ENCODE results near the gene RNF220.
A peak's percentile ranks its signal among the peaks of the same experiment; 100 is the strongest.

RNF220 gene

DNA sequence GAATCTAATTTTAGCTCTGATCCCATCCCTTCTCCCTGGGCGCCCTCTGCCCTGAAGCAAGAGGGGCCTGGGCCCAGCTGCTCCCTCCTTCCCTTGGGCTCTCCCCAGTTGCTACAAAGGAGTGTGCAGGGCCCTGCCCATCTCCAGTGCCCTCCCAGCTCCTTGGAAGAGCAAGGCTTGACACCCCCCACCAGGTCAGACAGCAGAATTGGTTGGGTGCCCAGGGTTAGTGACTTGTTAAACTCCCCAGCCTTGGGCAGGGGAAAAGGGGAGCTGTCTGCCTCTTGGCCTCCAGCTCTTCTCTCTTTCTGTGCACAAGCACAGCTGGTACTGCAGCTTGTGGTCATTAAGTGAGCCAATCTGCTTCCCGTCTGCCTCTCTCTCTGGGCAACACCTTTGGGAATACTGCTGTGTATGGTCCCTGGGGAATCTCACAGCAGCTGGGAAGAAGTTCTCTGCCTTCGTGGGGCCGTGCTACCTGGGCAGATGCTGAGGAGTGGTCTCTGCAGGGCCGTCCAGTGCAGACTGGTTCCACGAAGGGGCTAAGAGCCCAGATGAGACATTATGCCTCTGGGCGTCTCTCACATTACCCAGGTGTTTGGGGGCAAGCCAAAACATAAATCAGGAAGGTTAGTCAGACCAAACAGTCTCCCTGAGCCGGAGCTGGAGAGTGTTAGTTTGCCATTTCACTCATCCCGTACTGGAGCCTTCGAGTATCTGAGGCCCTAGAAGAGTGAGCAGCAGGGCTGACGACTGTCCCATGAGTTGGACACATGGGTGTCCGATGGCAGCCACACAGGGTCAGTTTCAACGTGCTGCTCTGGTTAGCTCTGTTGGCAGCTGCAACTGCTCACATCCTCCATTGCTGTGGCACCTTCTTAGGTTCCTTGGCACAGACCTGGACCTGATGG is 231.9 kb downstream of the RNF220 start:
- DNase-seq = no peak
- ATAC-seq = no peak

- no peak for ATAC-seq
- DNase-seq = no peak
These were observed 232.8 kb downstream of the RNF220 start for GRCh38 chr1:44637702-44638411.

GRCh38 chr1:44640200-44640853 is 235.3 kb downstream of the RNF220 start:
- DNase-seq = no peak
- no peak for ATAC-seq

GRCh38 chr1:44641126-44642102 is 236.4 kb downstream of the RNF220 start:
- DNase-seq (no peak), ATAC-seq (no peak)

DNA sequence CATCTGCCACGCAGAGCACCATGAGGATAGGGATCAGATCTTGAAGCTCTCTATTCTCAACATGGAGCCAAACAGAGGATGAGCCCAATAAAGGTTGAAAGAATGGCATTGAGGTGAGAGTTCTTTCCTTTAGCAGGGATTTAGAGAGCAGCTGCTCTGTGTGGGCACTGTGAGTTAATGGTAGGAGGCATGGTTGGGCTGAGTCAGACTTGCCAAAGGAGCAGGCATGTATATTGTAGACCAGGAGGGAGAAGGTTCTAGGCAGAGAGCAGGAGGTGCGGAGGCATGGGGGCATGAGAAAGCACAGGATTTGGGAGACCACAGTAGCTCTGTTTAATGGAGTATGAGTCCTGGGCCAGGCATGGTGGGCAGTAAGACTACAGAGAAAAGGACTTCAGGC is 237.2 kb downstream of the RNF220 start:
- ATAC-seq = no peak

DNA sequence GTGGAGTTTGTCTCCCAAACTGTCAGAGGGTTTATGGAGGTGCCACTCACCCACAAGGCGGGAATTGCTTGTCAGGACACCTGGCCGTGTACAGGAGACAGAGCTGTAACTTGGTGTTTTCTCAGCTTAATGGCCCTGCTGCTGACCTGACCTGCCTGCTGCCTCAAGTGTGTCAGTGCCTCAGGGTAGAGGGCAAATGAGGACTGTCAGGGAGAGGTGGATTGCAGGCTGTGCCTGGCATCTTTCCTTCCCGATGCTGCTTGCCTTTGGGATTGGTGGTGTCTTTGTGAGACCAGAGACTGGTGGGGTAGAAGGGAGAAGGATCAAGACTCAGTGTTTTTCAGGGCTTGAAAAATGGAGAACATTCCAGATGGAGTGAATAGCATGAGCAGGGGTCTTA is 237.9 kb downstream of the RNF220 start:
- ATAC-seq = no peak
- no peak for DNase-seq

More for the DNA sequence above, 237.2 kb downstream of the RNF220 start:
- no peak for DNase-seq

GRCh38 chr1:44643721-44644334 is 238.8 kb downstream of the RNF220 start:
- DNase-seq = no peak

GRCh38 chr1:44644806-44645205 is 239.8 kb downstream of the RNF220 start:
- DNase-seq = no peak
- ATAC-seq = no peak

More at GRCh38 chr1:44643721-44644334, 238.8 kb downstream of the RNF220 start:
- ATAC-seq = no peak

- ATAC-seq (no peak), DNase-seq (no peak)
These were observed 240.6 kb downstream of the RNF220 start for GRCh38 chr1:44645476-44646244.

DNA sequence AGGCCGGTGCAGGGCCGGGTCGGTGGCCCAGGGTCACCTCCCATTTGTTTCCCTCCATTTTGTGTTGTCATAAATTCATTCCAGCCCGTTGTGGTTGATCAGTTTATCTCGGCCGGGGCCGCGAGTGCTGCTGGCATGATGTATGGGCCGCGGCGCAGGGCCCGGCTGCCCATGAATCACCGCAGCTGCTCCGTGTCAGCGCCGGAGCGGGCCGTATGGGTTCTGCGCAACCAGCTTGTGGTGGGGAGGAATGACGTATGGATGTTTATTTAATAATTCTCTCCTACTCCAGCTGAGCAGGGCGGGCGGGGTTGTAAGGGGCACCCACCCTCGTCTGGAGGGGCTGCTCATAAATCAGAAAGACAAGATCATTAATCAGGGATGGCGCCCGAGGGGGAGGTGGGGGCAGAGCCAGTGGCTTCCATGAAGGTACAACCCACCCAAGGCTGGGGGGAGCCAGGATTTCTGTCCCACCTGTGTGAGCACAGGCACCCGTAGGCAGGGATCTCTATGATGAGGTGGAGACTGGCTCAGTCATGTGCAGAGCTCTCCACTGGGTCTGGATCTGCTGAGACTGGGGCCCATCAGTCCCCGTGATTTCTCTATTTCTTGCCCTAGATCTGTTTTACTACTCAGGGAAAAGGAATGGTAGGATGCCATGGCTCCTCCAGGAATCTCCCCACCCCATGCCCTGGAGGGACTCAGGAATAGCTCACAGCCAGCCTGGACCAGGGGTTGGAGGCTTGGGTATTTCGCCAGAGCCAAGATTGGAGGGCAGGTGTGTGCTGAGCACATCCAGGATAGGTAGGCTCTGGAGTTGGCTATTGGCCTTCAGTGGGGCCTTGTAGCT is 241.4 kb downstream of the RNF220 start:
- DNase-seq (no peak), ATAC-seq (no peak)

GRCh38 chr1:44647896-44648295 is 242.8 kb downstream of the RNF220 start:
- no peak for DNase-seq
- no peak for ATAC-seq

DNA sequence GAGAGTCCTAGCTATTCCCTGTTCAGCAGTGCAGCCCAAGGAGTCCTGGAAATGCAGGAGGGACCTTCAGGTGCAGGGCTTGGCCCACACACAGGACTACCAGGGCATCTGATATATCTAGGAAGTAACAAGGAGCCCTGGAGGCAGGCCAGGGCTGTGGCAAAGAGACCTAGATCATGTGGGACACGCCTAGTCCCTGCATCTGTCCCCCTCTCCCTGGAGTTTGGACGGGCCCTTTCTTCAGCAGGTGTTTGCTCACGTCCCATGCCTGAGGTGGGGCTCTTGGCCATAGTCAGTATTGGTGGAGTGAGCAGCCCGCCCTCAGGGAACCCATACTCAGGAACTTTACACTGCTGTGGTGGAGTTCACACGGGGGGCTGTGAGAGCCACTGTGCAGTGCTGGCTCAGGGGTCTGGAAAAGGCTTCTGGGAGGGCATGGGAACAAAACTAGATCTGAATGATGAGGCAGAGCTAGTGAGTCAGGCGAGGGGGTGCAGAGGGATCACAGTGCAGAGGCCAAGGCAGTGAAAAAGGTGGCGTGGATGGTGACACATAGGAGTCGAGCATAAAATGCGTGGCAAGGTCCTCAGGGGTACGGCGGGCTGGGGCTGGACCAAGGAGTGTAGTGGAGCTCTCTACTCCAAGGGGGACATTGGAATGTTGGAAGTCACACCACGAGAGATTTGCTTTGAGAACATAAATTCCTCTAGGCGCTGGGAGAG is 243.6 kb downstream of the RNF220 start:
- no peak for ATAC-seq
- no peak for DNase-seq

DNA sequence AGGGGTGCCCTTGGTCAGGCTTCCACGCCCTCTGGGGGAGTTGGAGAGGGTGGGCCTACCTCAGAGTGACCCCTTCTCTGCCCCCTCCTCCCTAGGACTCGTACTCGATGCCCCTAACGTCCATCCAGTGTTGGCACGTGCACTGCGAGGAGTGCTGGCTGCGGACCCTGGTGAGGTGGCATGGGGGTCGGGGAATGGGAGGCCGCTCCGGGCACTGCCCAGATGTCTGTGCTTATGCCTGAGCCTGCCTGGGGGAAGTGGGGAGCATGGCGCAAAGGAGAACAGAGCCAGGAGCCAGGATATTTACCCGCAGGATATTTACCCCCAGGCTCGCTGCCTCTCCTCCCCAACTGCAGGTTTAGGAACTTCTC is 244.7 kb downstream of the RNF220 start:
- DNase-seq (no peak), ATAC-seq (no peak)

- no peak for ATAC-seq
- no peak for DNase-seq
These were observed 245.2 kb downstream of the RNF220 start for GRCh38 chr1:44650159-44650831.

- ATAC-seq (no peak), DNase-seq (no peak)
These were observed 246.0 kb downstream of the RNF220 start for GRCh38 chr1:44651069-44651468.

DNA sequence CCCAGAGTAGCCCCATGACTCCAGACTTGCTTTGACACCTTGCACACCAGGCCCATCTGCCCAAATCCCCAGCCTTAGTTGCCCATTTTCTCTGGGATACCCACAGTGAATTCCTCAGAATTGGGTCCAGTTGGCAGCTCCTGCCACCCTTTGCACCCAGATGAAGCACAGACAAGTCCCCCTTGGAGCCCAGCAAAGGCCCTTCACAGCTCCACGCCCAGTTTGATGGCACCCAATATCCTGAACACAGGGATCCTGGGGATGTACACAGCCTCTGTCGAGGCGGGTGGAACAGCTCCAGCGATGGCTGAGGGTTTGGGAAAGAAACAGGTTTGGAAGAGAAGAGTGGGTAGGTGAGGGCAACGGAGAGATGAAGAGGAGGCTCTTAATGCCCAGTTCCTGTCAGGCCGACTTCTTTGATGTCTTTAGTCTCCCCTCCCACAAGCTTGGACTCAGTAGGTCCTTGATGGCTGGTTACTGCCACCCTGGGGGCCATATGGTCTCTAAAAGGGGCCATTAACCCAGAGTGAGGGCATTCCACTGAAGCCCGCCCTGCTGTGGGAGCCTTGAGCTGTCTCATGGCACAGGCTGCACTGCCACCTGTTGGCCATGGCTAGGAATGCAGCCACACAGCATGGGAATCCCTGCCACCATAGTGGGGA is 247.5 kb downstream of the RNF220 start:
- ATAC-seq = peak; percentile 90
- peak; percentile 83 for DNase-seq

- DNase-seq = no peak
- no peak for ATAC-seq
These were observed 248.3 kb downstream of the RNF220 start for GRCh38 chr1:44653107-44653964.

Measured in stimulated activated naive CD8-positive, alpha-beta T cell treated with anti-CD3 and anti-CD28 coated beads, Interleukin-15, Interleukin-2, amounts not matched to agents 100 U/mL and 50 U/mL, for 24 hours (primary cell).